PFSK-1 (cell line): ENCODE results near the gene LAD1.

ENCODE experiments used
- FOXP2 ChIP-seq: optimal IDR thresholded peaks from 2 replicates; pipeline ENCODE3; 2011; ENCODE audit warnings: borderline replicate concordance, control low read depth, inconsistent platforms; ENCODE audit not compliant: insufficient read depth; ENCODE audit errors: extremely low read length, extremely low read depth
- POLR2AphosphoS5 ChIP-seq: IDR thresholded peaks from 2 replicates; pipeline ENCODE4 v1.6.1; 2012; ENCODE audit warnings: low read depth, mild to moderate bottlenecking, control low read depth, low read length, moderate library complexity
- REST ChIP-seq, 2 experiments: IDR thresholded peaks; 2 replicates each; pipeline versions ENCODE4 v1.6.1 to v1.8.0; 2011 to 2012; ENCODE audit warnings: low read depth in 2 of 2, low read length in 2 of 2, control low read depth in 1 of 2, inconsistent platforms in 1 of 2, mild to moderate bottlenecking in 1 of 2, moderate library complexity in 1 of 2; ENCODE audit not compliant: insufficient read depth in 1 of 2
- SIN3A ChIP-seq: IDR thresholded peaks from 2 replicates; pipeline ENCODE4 v1.6.1; 2012; ENCODE audit warnings: mild to moderate bottlenecking, low read length, moderate library complexity, borderline replicate concordance; ENCODE audit not compliant: insufficient read depth
- TAF1 ChIP-seq: IDR thresholded peaks from 2 replicates; pipeline ENCODE4 v1.6.1; 2012; ENCODE audit warnings: low read length, control low read depth, borderline replicate concordance; ENCODE audit not compliant: insufficient read depth

LAD1 gene

GRCh38 chr1:201436969-201437368 lies 37.8 kb upstream of the LAD1 start:
- TF ChIP-seq TAF1, result no peak
- TF ChIP-seq POLR2AphosphoS5, result no peak
- TF ChIP-seq SIN3A, result no peak
- TF ChIP-seq REST (IDR thresholded peaks at IDR 0.05; ENCODE audit: insufficient read depth in 1 of 2, low read depth in 2 of 2, low read length in 2 of 2), result no peak
- TF ChIP-seq FOXP2, result no peak

GRCh38 chr1:201436393-201436792 lies 37.3 kb upstream of the LAD1 start:
- TF ChIP-seq REST (IDR thresholded peaks at IDR 0.05; ENCODE audit: insufficient read depth in 1 of 2, low read depth in 2 of 2, low read length in 2 of 2), result no peak
- no peak for TF ChIP-seq SIN3A
- TF ChIP-seq TAF1, result no peak
- TF ChIP-seq FOXP2, result no peak
- TF ChIP-seq POLR2AphosphoS5, result no peak

- TF ChIP-seq TAF1 (no peak), REST (IDR thresholded peaks at IDR 0.05; ENCODE audit: insufficient read depth in 1 of 2, low read depth in 2 of 2, low read length in 2 of 2) (no peak), SIN3A (no peak), POLR2AphosphoS5 (no peak), FOXP2 (no peak)
Measured at GRCh38 chr1:201434266-201434665, 35.1 kb upstream of the LAD1 start.

- TF ChIP-seq TAF1 (no peak), REST (IDR thresholded peaks at IDR 0.05; ENCODE audit: insufficient read depth in 1 of 2, low read depth in 2 of 2, low read length in 2 of 2) (no peak), POLR2AphosphoS5 (no peak), FOXP2 (no peak), SIN3A (no peak)
Measured at GRCh38 chr1:201433609-201434008, 34.5 kb upstream of the LAD1 start.

- TF ChIP-seq SIN3A (no peak), POLR2AphosphoS5 (no peak), REST (IDR thresholded peaks at IDR 0.05; ENCODE audit: insufficient read depth in 1 of 2, low read depth in 2 of 2, low read length in 2 of 2) (no peak), FOXP2 (no peak), TAF1 (no peak)
Measured at GRCh38 chr1:201430776-201431175, 31.7 kb upstream of the LAD1 start.
